H1 (cell line): Measurements from ENCODE around the gene UFSP1. TPM values are rescaled to one million over a fixed set of nuclear protein-coding genes. Genes with fewer than 3 reads are reported as not detected.
A peak's percentile ranks its signal among the peaks of the same experiment; 100 is the strongest.

Experiments used
- CTCF ChIA-PET: fragments of 300-600 bp; sonication (Branson Sonifier 250); formaldehyde crosslinking; loops from one replicate; lab custom pipeline; 2021; ENCODE audit not compliant: partially characterized antibody; lab: Charles Lee
- POLR2A ChIA-PET: fragments of 300-600 bp; sonication (Branson Sonifier 250); formaldehyde crosslinking; loops from one replicate; lab custom pipeline; 2021; ENCODE audit warnings: inconsistent platforms; ENCODE audit not compliant: partially characterized antibody; lab: Charles Lee
- DNase-seq, 2 experiments: peaks; one replicate each; pipeline versions ENCODE4 v3.0.0 to v3.0.0-alpha.2; 2010 to 2022; ENCODE audit warnings: low spot score in 2 of 2, low read depth in 1 of 2, mixed read lengths in 1 of 2
- FAIRE-seq: peaks from 2 replicates; lab custom pipeline; 2011; peaks lifted over from hg19 to GRCh38; lab: Jason Lieb, UNC
- H2AFZ ChIP-seq: 2 replicates; pipeline ENCODE4 v1.8.1; 2012; ENCODE audit warnings: low read length, inconsistent platforms
- H2AK5ac ChIP-seq: 2 replicates; pipeline ENCODE4 v1.6.1; 2013; ENCODE audit warnings: low read depth, low read length
- H2BK120ac ChIP-seq: replicated peaks from 2 replicates; pipeline ENCODE3; 2013; ENCODE audit warnings: low read depth, low read length, inconsistent platforms
- H2BK12ac ChIP-seq: 2 replicates; pipeline ENCODE4 v1.6.1; 2013; ENCODE audit warnings: low read depth, low read length
- H2BK15ac ChIP-seq: 2 replicates; pipeline ENCODE4 v1.6.1; 2013; ENCODE audit warnings: low read length
- H2BK20ac ChIP-seq: 2 replicates; pipeline ENCODE4 v1.6.1; 2013; ENCODE audit warnings: low read length
- H2BK5ac ChIP-seq: 2 replicates; pipeline ENCODE4 v1.6.1; 2013; ENCODE audit warnings: low read depth, low read length
- H3K14ac ChIP-seq: 2 replicates; pipeline ENCODE4 v1.6.1; 2013; ENCODE audit warnings: inconsistent platforms; ENCODE audit not compliant: insufficient read length
- H3K18ac ChIP-seq: 2 replicates; pipeline ENCODE4 v1.6.1; 2013; ENCODE audit warnings: low read length; ENCODE audit errors: extremely low read depth
- H3K23ac ChIP-seq: 2 replicates; pipeline ENCODE4 v1.6.1; 2013; ENCODE audit warnings: inconsistent platforms; ENCODE audit not compliant: insufficient read length
- H3K23me2 ChIP-seq: 2 replicates; pipeline ENCODE4 v1.6.1; 2013; ENCODE audit warnings: low read depth, low read length
- H3K27ac ChIP-seq: 2 replicates; pipeline ENCODE4 v1.6.1; 2011; ENCODE audit warnings: low read depth, low read length, inconsistent platforms
- H3K27me3 ChIP-seq, 4 experiments: replicated peaks in 1 of 4; 1 replicate in 1 of 4; 2 replicates in 3 of 4; pipeline versions ENCODE4 v1.6.1 to v1.8.1; 2011 to 2013; ENCODE audit warnings: low read length in 3 of 4, mild to moderate bottlenecking in 3 of 4, inconsistent platforms in 2 of 4, mixed read lengths in 2 of 4, moderate library complexity in 1 of 4; ENCODE audit not compliant: control insufficient read depth in 3 of 4, insufficient read depth in 3 of 4; ENCODE audit errors: extremely low read depth in 1 of 4
- H3K36me3 ChIP-seq, 4 experiments: 2 replicates each; pipeline versions ENCODE4 v1.6.1 to v1.8.1; 2011 to 2013; ENCODE audit warnings: mild to moderate bottlenecking in 4 of 4, low read length in 3 of 4, moderate library complexity in 2 of 4, control low read depth in 1 of 4, inconsistent platforms in 1 of 4; ENCODE audit not compliant: insufficient read depth in 4 of 4, control insufficient read depth in 2 of 4
- H3K4ac ChIP-seq: replicated peaks from 2 replicates; pipeline ENCODE3; 2013; ENCODE audit warnings: low read length, low read depth, mixed read lengths, inconsistent platforms; ENCODE audit not compliant: insufficient read length
- H3K4me1 ChIP-seq, 4 experiments: replicated peaks in 1 of 4; 1 replicate in 1 of 4; 2 replicates in 3 of 4; pipeline versions ENCODE4 v1.6.1 to v1.8.1; 2011 to 2013; ENCODE audit warnings: low read length in 3 of 4, inconsistent platforms in 2 of 4, mixed read lengths in 1 of 4; ENCODE audit not compliant: insufficient read depth in 4 of 4, control insufficient read depth in 3 of 4
- H3K4me2 ChIP-seq, 2 experiments: 2 replicates each; pipeline versions ENCODE4 v1.6.1 to v1.8.1; 2011 to 2013; ENCODE audit warnings: low read depth in 2 of 2, low read length in 2 of 2, control low read depth in 1 of 2, inconsistent platforms in 1 of 2, mild to moderate bottlenecking in 1 of 2; ENCODE audit not compliant: insufficient read depth in 1 of 2
- H3K4me3 ChIP-seq, 4 experiments: fragments of 200-600, 300-600 bp in 1 of 4; sonication (generic), shearing (Covaris generic), sonication (Bioruptor Twin) in 1 of 4; 2 replicates each; pipeline versions ENCODE4 v1.5.1 to v1.8.1; 2011 to 2016; ENCODE audit warnings: low read length in 4 of 4, low read depth in 3 of 4, control low read depth in 2 of 4, inconsistent platforms in 2 of 4, mild to moderate bottlenecking in 2 of 4, mixed read lengths in 1 of 4, moderate library complexity in 1 of 4; ENCODE audit not compliant: insufficient read depth in 2 of 4; ENCODE audit errors: extremely low read depth in 1 of 4
- H3K56ac ChIP-seq: replicated peaks from 2 replicates; pipeline ENCODE3; 2013; ENCODE audit warnings: low read depth, mild to moderate bottlenecking, mixed read lengths, low read length, inconsistent platforms; ENCODE audit not compliant: insufficient read length
- H3K79me1 ChIP-seq: 2 replicates; pipeline ENCODE4 v1.6.1; 2013; ENCODE audit warnings: low read depth, low read length, control low read depth
- H3K79me2 ChIP-seq, 2 experiments: 2 replicates each; pipeline versions ENCODE4 v1.6.1 to v1.8.1; 2012 to 2013; ENCODE audit warnings: low read length in 2 of 2, mild to moderate bottlenecking in 2 of 2, inconsistent platforms in 1 of 2; ENCODE audit not compliant: insufficient read depth in 2 of 2, control insufficient read depth in 1 of 2
- H3K9ac ChIP-seq, 4 experiments: replicated peaks in 1 of 4; 1 replicate in 1 of 4; 2 replicates in 3 of 4; pipeline versions ENCODE4 v1.6.1 to v1.8.1; 2011 to 2013; ENCODE audit warnings: low read depth in 3 of 4, low read length in 3 of 4, control low read depth in 2 of 4, mild to moderate bottlenecking in 2 of 4, moderate library complexity in 2 of 4, inconsistent platforms in 1 of 4; ENCODE audit errors: extremely low read depth in 1 of 4
- H3K9me3 ChIP-seq, 2 experiments: 2 replicates each; pipeline versions ENCODE4 v1.6.1 to v1.8.1; 2012 to 2013; ENCODE audit warnings: mild to moderate bottlenecking in 2 of 2, moderate library complexity in 2 of 2, control low read depth in 1 of 2, inconsistent platforms in 1 of 2, low read depth in 1 of 2, low read length in 1 of 2, mixed read lengths in 1 of 2; ENCODE audit not compliant: insufficient read depth in 2 of 2
- H4K20me1 ChIP-seq, 2 experiments: replicated peaks in 1 of 2; 2 replicates each; pipeline versions ENCODE3 to v1.8.1; 2011 to 2013; ENCODE audit warnings: inconsistent platforms in 2 of 2, low read length in 2 of 2, mild to moderate bottlenecking in 1 of 2; ENCODE audit not compliant: insufficient read depth in 2 of 2, control insufficient read depth in 1 of 2
- H4K5ac ChIP-seq: 2 replicates; pipeline ENCODE4 v1.6.1; 2013; ENCODE audit warnings: low read length, low read depth, mixed read lengths, inconsistent platforms; ENCODE audit not compliant: insufficient read length
- H4K8ac ChIP-seq: 2 replicates; pipeline ENCODE4 v1.8.0; 2013; ENCODE audit warnings: mild to moderate bottlenecking, moderate library complexity, low read length, inconsistent platforms; ENCODE audit not compliant: insufficient read depth; ENCODE audit errors: extremely low read depth
- H4K91ac ChIP-seq: replicated peaks from 2 replicates; pipeline ENCODE3; 2013; ENCODE audit warnings: low read length, mixed read lengths, inconsistent platforms; ENCODE audit not compliant: insufficient read length
- FOSL1 ChIP-seq: IDR thresholded peaks from 2 replicates; pipeline ENCODE4 v1.6.1; 2011; ENCODE audit warnings: mild to moderate bottlenecking, low read depth, low read length, moderate library complexity; ENCODE audit not compliant: insufficient read depth
- KDM1A ChIP-seq: fragments of 200-600, 300-600 bp; sonication (generic); IDR thresholded peaks from 2 replicates; pipeline ENCODE4 v1.7.1; 2016; ENCODE audit warnings: mild to moderate bottlenecking, low read length, borderline replicate concordance
- MAFK ChIP-seq: IDR thresholded peaks from 2 replicates; pipeline ENCODE4 v1.6.1; 2012; ENCODE audit warnings: low read depth, mild to moderate bottlenecking, improper control_type of control experiment, low read length
- POLR2AphosphoS5 ChIP-seq: IDR thresholded peaks from 2 replicates; pipeline ENCODE4 v1.6.1; 2011; ENCODE audit warnings: low read depth, low read length
- ZNF274 ChIP-seq: IDR thresholded peaks from 2 replicates; pipeline ENCODE4 v1.7.0; 2012; ENCODE audit warnings: low read length, borderline replicate concordance; ENCODE audit errors: extremely low read depth
- WGBS, 2 experiments: shearing (Covaris generic) in 1 of 2; methylation state at CpG; one replicate each; pipeline versions ENCODE4 v1.1.6 to v1.1.7; 2013 to 2015; ENCODE audit warnings: low lambda C conversion rate in 2 of 2, mixed read lengths in 2 of 2, inconsistent platforms in 1 of 2, low coverage in 1 of 2, missing lambda C conversion rate in 1 of 2; ENCODE audit not compliant: insufficient replicate concordance in 2 of 2, insufficient coverage in 1 of 2, insufficient read length in 1 of 2; ENCODE audit errors: extremely low coverage in 1 of 2, missing lambda C conversion rate in 1 of 2; 5-methylcytosine and 5-hydroxymethylcytosine counted together
- polyA plus RNA-seq, 7 experiments: library from polyadenylated mRNA; depleted of rRNA in 3 of 7; stranded (reverse) in 5 of 7; unstranded in 2 of 7; fragments of >200 nt in 5 of 7; fragments of 200-250 nt in 2 of 7; gene quantifications; 1 replicate in 5 of 7; 2 replicates in 1 of 7; 4 replicates in 1 of 7; pipeline versions ENCODE4 v1.2.1 to v1.2.3, GENCODE V29; 2011 to 2013; ENCODE audit warnings: missing spikeins in 2 of 7, mixed read lengths in 2 of 7
- total RNA-seq: library from RNA; stranded (reverse); fragmentation: NEBNext Ultra II Directional; extraction: Animal tissue kit (Norgen Biotek cat#: 25700); gene quantifications from 2 replicates; pipeline ENCODE4 v1.2.1, GENCODE V29; 2021

The UFSP1 gene
- total and polyA plus RNA-seq, 2 of the 8 experiments (the other 6 are each of a cell fraction or from before 2014, with no cell fraction given), result 1.6 to 4.3 TPM

- FAIRE-seq (no peak), DNase-seq (no peak)
- H3K27ac ChIP-seq, result peak overlapping the region; percentile 93; the same call in 1 of the 2 replicates
- peaks cover 8% of the 10 kb centered on the region for H3K23me2 ChIP-seq
- H3K4me3 ChIP-seq, result peak overlapping the region in 3 of 4 experiments; percentile 81 to 93 (median 89); a peak in 5 of 8 replicates
- no peak overlapping the region for H3K14ac ChIP-seq
- no peak overlapping the region for H2AFZ ChIP-seq
- H2BK5ac ChIP-seq, result 0 out of 2 replicates have a peak overlapping the region, but pooled peaks have one; percentile 92
- POLR2A ChIA-PET, result interaction anchor here (1.2 to 15.1 kb wide), 5 partner anchors 13 to 185 kb away, joined by 3 to 313 read pairs (median 4); partner anchors contain the start of gene UFSP1
- WGBS, 2 experiments, result 87% methylated on average over 10 of the region's 10 CpGs; no CpG with 5 or more reads in 1 of the 2 experiments
- no peak overlapping the region for H3K56ac ChIP-seq
- H2BK20ac ChIP-seq, result no peak overlapping the region
- no peak overlapping the region for H2BK15ac ChIP-seq
- peak; percentile 74; the same call in 1 of the 2 replicates for TF ChIP-seq KDM1A
- no peak for TF ChIP-seq ZNF274
- TF ChIP-seq POLR2AphosphoS5, result peak; percentile 66
- TF ChIP-seq MAFK, result no peak
- no peak for TF ChIP-seq FOSL1
- no peak overlapping the region for H2BK120ac ChIP-seq
- peaks cover 4% of the 10 kb centered on the region for H3K79me1 ChIP-seq
- H3K79me2 ChIP-seq, result peaks cover 27 to 41% of the 10 kb centered on the region in 2 experiments
- H4K8ac ChIP-seq, result peak overlapping the region; percentile 96
- peaks cover 24 to 60% (median 34%) of the 10 kb centered on the region in 4 experiments for H3K36me3 ChIP-seq
- CTCF ChIA-PET, result interaction anchor here (0.6 kb wide), 1 partner anchor 14 kb away, joined by 3 read pairs; no protein-coding TSS in a partner anchor
- H3K4me1 ChIP-seq, result peaks cover 0 to 10% (median 1%) of the 10 kb centered on the region in 4 experiments; a peak in 4 of 7 replicates
- H3K9me3 ChIP-seq, result no peaks in the 10 kb centered on the region
- H3K23ac ChIP-seq, result no peak overlapping the region
- no peak overlapping the region for H3K4ac ChIP-seq
- no peaks in the 10 kb centered on the region for H3K27me3 ChIP-seq
- peak overlapping the region; percentile 67 to 82; a peak in 3 of 4 replicates for H3K4me2 ChIP-seq
- H3K9ac ChIP-seq, result peak overlapping the region in 3 of 4 experiments; percentile 93 to 95 (median 95); a peak in 4 of 7 replicates
- no peak overlapping the region for H4K91ac ChIP-seq
- H2AK5ac ChIP-seq, result peak overlapping the region; percentile 33
- peaks cover 6 to 8% of the 10 kb centered on the region in 2 experiments for H4K20me1 ChIP-seq
- H4K5ac ChIP-seq, result peak overlapping the region; percentile 7
- peak overlapping the region; percentile 75; the same call in 1 of the 2 replicates for H2BK12ac ChIP-seq
- H3K18ac ChIP-seq, result no peak overlapping the region
These were observed 15.8 kb downstream of the UFSP1 start for GRCh38 chr7:100873599-100874299.
